ENCODE data around the gene MAPK8IP1. TPM values are rescaled to one million over a fixed set of nuclear protein-coding genes. Genes with fewer than 3 reads are reported as not detected.

The MAPK8IP1 gene
- total and polyA plus RNA-seq, 10 donors, result 0.80 to 6.0 (median 3.1) TPM

- Histone ChIP-seq H3K36me3 (no peaks in the 10 kb centered on the region), H3K4me1 (peaks cover 23 to 46% (median 41%) of the 10 kb centered on the region in 6 donors), H3K9me3 (no peaks in the 10 kb centered on the region), H3K4me3 (no peak overlapping the region), H3K27ac (no peak overlapping the region), H3K27me3 (replicated peaks in 1 of 7) (no peaks in the 10 kb centered on the region)
- 50 to 87% (median 73%) methylated on average over 2 to 3 of the region's 3 CpGs for WGBS, 5 donors
- intact Hi-C loops (cut with DNase I; ENCODE audit: low total_unique reads), result loop anchor here (5.0 kb wide), 1 partner anchor 72 kb away; the partner anchor contains the start of gene PEX16
- TF ChIP-seq POLR2AphosphoS5 (IDR thresholded peaks at IDR 0.05) (no peak), POLR2A (IDR thresholded peaks at IDR 0.05) (no peak), CTCF (IDR thresholded peaks at IDR 0.05 in 8 of 11, conservative IDR thresholded peaks at IDR 0.05 in 3 of 11) (no peak)
- no peak for DNase-seq
These were observed 40.5 kb upstream of the MAPK8IP1 start for GRCh38 chr11:45844822-45845578.

GRCh38 chr11:45846174-45846675 lies 39.2 kb upstream of the MAPK8IP1 start:
- no peaks in the 10 kb centered on the region for H3K27me3 ChIP-seq (replicated peaks in 1 of 7)
- H3K4me3 ChIP-seq, result peak overlapping the region in 2 of 8 donors; percentile 76 to 96
- TF ChIP-seq POLR2AphosphoS5 (IDR thresholded peaks at IDR 0.05) (no peak), CTCF (IDR thresholded peaks at IDR 0.05 in 8 of 11, conservative IDR thresholded peaks at IDR 0.05 in 3 of 11) (no peak), POLR2A (IDR thresholded peaks at IDR 0.05) (no peak)
- H3K36me3 ChIP-seq, result peaks cover 0 to 7% (median 0%) of the 10 kb centered on the region in 6 donors
- no peak for DNase-seq
- intact Hi-C loops (cut with DNase I; ENCODE audit: low total_unique reads), result no loop called here
- H3K9me3 ChIP-seq, result no peaks in the 10 kb centered on the region
- WGBS, 5 donors, result 73 to 80% (median 76%) methylated on average over 4 of the region's 4 CpGs
- H3K4me1 ChIP-seq, result peaks cover 32 to 58% (median 54%) of the 10 kb centered on the region in 6 donors
- peak overlapping the region; percentile 85 to 96 (median 92) for H3K27ac ChIP-seq

GRCh38 chr11:45846974-45847910 lies 38.2 kb upstream of the MAPK8IP1 start, which contains the start of gene CRY2:
Gene CRY2 (plus strand): TSS chr11:45847475. CDS start chr11:45847491, 16 bp downstream.
- Histone ChIP-seq H3K27me3 (replicated peaks in 1 of 7) (no peaks in the 10 kb centered on the region), H3K9me3 (no peaks in the 10 kb centered on the region), H3K4me3 (peak within 1 kb of the TSS; percentile 67 to 96 (median 80)), H3K36me3 (peaks cover 0 to 7% (median 0%) of the 10 kb centered on the region in 6 donors), H3K4me1 (peaks cover 39 to 68% (median 63%) of the 10 kb centered on the region in 6 donors), H3K27ac (peak within 1 kb of the TSS; percentile 85 to 96 (median 92))
- TF ChIP-seq POLR2A (IDR thresholded peaks at IDR 0.05) (peak; percentile 45 to 95 (median 76)), CTCF (IDR thresholded peaks at IDR 0.05 in 8 of 11, conservative IDR thresholded peaks at IDR 0.05 in 3 of 11) (peak in 3 of 11 experiments; percentile 32 to 45 (median 35)), POLR2AphosphoS5 (IDR thresholded peaks at IDR 0.05) (peak; percentile 93 to 98 (median 98))
- intact Hi-C loops (cut with DNase I; ENCODE audit: low total_unique reads), result no loop called here
- DNase-seq, result peak; percentile 99
- 0 to 1% (median 0%) methylated on average over 17 to 75 of the region's 75 CpGs for WGBS, 5 donors
